Activated CD8-positive, alpha-beta T cell treated with anti-CD3 and anti-CD28 coated beads for 36 hours (primary cell): ENCODE results near the gene MYH10. TPM values are rescaled to one million over a fixed set of nuclear protein-coding genes. Genes with fewer than 3 reads are reported as not detected.

Source experiments
- ATAC-seq: fragments of 200-7000 bp; cut with Tn5 transposase; one replicate; pipeline ENCODE4 v1.10.0; 2021; ENCODE audit warnings: mild to moderate bottlenecking, moderate library complexity
- CTCF ChIA-PET: fragments of 350-600 bp; sonication (Branson Sonifier 250); formaldehyde crosslinking; loops from one replicate; lab custom pipeline; 2021; ENCODE audit warnings: antibody characterized with exemption; lab: Charles Lee
- POLR2A ChIA-PET: fragments of 350-600 bp; sonication (Branson Sonifier 250); formaldehyde crosslinking; loops from one replicate; lab custom pipeline; 2021; ENCODE audit warnings: antibody characterized with exemption; lab: Charles Lee
- DNase-seq: peaks from one replicate; pipeline ENCODE4 v3.0.0-alpha.2; 2020
- H3K27ac Mint-ChIP-seq: one replicate; pipeline ENCODE4 v1.8.0; 2021; ENCODE audit warnings: mild to moderate bottlenecking, mixed read lengths
- H3K27me3 Mint-ChIP-seq: one replicate; pipeline ENCODE4 v1.8.0; 2021; ENCODE audit warnings: mixed read lengths
- H3K36me3 Mint-ChIP-seq: one replicate; pipeline ENCODE4 v1.8.0; 2021; ENCODE audit warnings: low read depth, mixed read lengths
- H3K4me1 Mint-ChIP-seq: one replicate; pipeline ENCODE4 v1.8.0; 2021; ENCODE audit warnings: low read depth, mixed read lengths
- H3K4me3 Mint-ChIP-seq: one replicate; pipeline ENCODE4 v1.8.0; 2021; ENCODE audit warnings: mild to moderate bottlenecking, moderate library complexity, mixed read lengths
- H3K9me3 Mint-ChIP-seq: one replicate; pipeline ENCODE4 v1.8.0; 2021; ENCODE audit warnings: mixed read lengths
- intact Hi-C: fragments of 100-400 bp; cut with micrococcal nuclease; formaldehyde crosslinking; loops from one replicate; pipeline ENCODE4 v1.10.0; 2022
- total RNA-seq, 2 experiments: library from RNA; stranded (reverse); gene quantifications; one replicate each; pipeline ENCODE4 v1.2.3, GENCODE V29; 2021
- TF ChIP-seq, protein P1 (sequence below): fragments of 200-600 bp; IDR thresholded peaks from one replicate; pipeline ENCODE4 v1.8.0; 2022; ENCODE audit warnings: antibody characterized with exemption, mild to moderate bottlenecking

The MYH10 gene
- total RNA-seq, 2 experiments from 2014 or later: 19.9 to 23.7 TPM

GRCh38 chr17:8488901-8489300 lies 141.6 kb downstream of the MYH10 start:
- no peak for DNase-seq
- H3K9me3 Mint-ChIP-seq: peaks cover 6% of the 10 kb centered on the region
- ChIA-PET POLR2A (no interaction called here), CTCF (no interaction called here)
- no peak overlapping the region for H3K4me3 Mint-ChIP-seq
- TF ChIP-seq, protein P1, sequence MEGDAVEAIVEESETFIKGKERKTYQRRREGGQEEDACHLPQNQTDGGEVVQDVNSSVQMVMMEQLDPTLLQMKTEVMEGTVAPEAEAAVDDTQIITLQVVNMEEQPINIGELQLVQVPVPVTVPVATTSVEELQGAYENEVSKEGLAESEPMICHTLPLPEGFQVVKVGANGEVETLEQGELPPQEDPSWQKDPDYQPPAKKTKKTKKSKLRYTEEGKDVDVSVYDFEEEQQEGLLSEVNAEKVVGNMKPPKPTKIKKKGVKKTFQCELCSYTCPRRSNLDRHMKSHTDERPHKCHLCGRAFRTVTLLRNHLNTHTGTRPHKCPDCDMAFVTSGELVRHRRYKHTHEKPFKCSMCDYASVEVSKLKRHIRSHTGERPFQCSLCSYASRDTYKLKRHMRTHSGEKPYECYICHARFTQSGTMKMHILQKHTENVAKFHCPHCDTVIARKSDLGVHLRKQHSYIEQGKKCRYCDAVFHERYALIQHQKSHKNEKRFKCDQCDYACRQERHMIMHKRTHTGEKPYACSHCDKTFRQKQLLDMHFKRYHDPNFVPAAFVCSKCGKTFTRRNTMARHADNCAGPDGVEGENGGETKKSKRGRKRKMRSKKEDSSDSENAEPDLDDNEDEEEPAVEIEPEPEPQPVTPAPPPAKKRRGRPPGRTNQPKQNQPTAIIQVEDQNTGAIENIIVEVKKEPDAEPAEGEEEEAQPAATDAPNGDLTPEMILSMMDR: no peak
- H3K4me1 Mint-ChIP-seq: no peaks in the 10 kb centered on the region
- ATAC-seq: no peak
- intact Hi-C loops: no loop called here
- peaks cover 30% of the 10 kb centered on the region for H3K36me3 Mint-ChIP-seq
- no peaks in the 10 kb centered on the region for H3K27me3 Mint-ChIP-seq
- no peak overlapping the region for H3K27ac Mint-ChIP-seq

DNA sequence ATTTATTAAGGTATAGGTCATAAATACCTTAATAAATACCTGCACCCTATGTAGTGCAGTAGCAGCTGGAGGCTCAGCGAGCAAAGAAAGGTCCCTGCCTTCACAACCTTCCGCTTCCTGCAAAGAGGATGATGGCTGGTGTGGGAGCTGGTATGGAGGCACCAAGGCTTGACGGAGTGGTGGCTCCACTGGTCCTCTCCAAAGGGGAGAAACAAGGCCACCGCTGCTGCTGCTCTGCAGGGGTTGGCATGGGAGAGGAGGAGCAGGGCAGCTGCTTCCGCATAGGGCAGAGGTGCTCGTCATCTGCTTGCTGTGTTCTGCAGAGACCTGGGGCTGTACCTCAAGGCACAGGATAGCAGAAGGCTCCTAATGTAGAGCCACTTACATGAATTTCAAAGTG lies 142.0 kb downstream of the MYH10 start:
- Mint-ChIP-seq H3K27me3 (no peaks in the 10 kb centered on the region), H3K9me3 (peaks cover 9% of the 10 kb centered on the region), H3K4me3 (no peak overlapping the region), H3K4me1 (no peaks in the 10 kb centered on the region), H3K27ac (no peak overlapping the region), H3K36me3 (peaks cover 33% of the 10 kb centered on the region)
- TF ChIP-seq, protein P1: no peak
- CTCF ChIA-PET: no interaction called here
- DNase-seq (no peak), ATAC-seq (no peak)
- intact Hi-C loops: no loop called here
- POLR2A ChIA-PET: interaction anchor here (0.5 to 0.6 kb wide), 2 partner anchors 11 to 42 kb away, joined by 3 read pairs; no protein-coding TSS in a partner anchor

DNA sequence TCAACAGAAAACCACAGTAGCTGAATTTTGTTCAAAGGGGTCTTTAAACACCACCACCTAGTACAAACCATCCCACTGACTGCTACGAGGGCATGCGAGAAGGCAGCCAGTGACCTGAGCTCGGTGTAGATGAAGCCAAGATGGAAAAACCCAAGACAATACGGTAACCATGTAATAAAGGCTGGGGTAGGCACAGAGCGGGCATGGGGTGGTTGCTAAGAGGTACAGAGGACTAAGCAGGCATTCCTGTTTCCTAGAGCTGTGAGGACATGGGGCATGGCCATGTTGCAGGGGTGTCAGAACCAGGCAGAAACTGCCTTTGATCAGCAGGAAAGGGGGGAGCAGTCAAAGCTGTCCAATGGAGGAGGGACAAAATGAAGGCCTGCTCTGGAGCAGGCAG lies 142.8 kb downstream of the MYH10 start:
- POLR2A ChIA-PET: no interaction called here
- Mint-ChIP-seq H3K4me3 (no peak overlapping the region), H3K9me3 (peaks cover 9% of the 10 kb centered on the region), H3K36me3 (peaks cover 39% of the 10 kb centered on the region), H3K4me1 (no peaks in the 10 kb centered on the region), H3K27ac (no peak overlapping the region), H3K27me3 (no peaks in the 10 kb centered on the region)
- ATAC-seq (no peak), DNase-seq (no peak)
- CTCF ChIA-PET: no interaction called here
- intact Hi-C loops: no loop called here
- TF ChIP-seq, protein P1: no peak

- intact Hi-C loops: no loop called here
- ChIA-PET POLR2A (no interaction called here), CTCF (no interaction called here)
- Mint-ChIP-seq H3K9me3 (peaks cover 11% of the 10 kb centered on the region), H3K36me3 (peaks cover 43% of the 10 kb centered on the region), H3K4me3 (no peak overlapping the region), H3K27me3 (no peaks in the 10 kb centered on the region), H3K4me1 (no peaks in the 10 kb centered on the region), H3K27ac (no peak overlapping the region)
- ATAC-seq (no peak), DNase-seq (no peak)
- TF ChIP-seq, protein P1: no peak
Measured at GRCh38 chr17:8487130-8487645, 143.3 kb downstream of the MYH10 start.

DNA sequence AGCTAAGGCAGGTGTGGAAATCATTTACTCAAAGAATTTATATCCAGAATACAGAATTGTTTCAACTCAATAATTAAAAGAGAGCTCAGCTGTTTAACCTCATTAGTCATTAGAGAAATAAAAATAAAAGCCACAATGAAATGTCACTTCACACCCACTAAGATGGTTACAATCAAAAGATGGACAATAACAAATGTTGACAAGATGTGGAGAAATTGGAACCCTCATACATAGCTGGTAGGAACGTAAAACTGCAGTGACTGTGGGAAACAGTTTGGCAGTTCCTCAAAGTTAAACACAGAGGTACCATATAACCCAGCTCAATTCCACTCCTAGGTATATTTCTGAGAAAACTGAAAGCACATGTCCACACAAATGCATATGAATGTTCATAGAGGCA lies 145.0 kb downstream of the MYH10 start:
- ATAC-seq (no peak), DNase-seq (no peak)
- H3K4me1 Mint-ChIP-seq: no peaks in the 10 kb centered on the region
- intact Hi-C loops: no loop called here
- no peaks in the 10 kb centered on the region for H3K27me3 Mint-ChIP-seq
- H3K9me3 Mint-ChIP-seq: peaks cover 11% of the 10 kb centered on the region
- H3K4me3 Mint-ChIP-seq: no peak overlapping the region
- ChIA-PET POLR2A (no interaction called here), CTCF (interaction anchor here (1.2 to 1.3 kb wide), 3 partner anchors 9 to 75 kb away, joined by 3 read pairs; no protein-coding TSS in a partner anchor)
- TF ChIP-seq, protein P1: no peak
- no peak overlapping the region for H3K27ac Mint-ChIP-seq
- H3K36me3 Mint-ChIP-seq: peaks cover 43% of the 10 kb centered on the region
